ENCODE results near the gene RAPGEF1.

GRCh38 chr9:131552030-131552429 is 187.8 kb downstream of the RAPGEF1 start:
- TF ChIP-seq, protein P1, sequence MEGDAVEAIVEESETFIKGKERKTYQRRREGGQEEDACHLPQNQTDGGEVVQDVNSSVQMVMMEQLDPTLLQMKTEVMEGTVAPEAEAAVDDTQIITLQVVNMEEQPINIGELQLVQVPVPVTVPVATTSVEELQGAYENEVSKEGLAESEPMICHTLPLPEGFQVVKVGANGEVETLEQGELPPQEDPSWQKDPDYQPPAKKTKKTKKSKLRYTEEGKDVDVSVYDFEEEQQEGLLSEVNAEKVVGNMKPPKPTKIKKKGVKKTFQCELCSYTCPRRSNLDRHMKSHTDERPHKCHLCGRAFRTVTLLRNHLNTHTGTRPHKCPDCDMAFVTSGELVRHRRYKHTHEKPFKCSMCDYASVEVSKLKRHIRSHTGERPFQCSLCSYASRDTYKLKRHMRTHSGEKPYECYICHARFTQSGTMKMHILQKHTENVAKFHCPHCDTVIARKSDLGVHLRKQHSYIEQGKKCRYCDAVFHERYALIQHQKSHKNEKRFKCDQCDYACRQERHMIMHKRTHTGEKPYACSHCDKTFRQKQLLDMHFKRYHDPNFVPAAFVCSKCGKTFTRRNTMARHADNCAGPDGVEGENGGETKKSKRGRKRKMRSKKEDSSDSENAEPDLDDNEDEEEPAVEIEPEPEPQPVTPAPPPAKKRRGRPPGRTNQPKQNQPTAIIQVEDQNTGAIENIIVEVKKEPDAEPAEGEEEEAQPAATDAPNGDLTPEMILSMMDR (IDR thresholded peaks at IDR 0.05): no peak
- no peak for TF ChIP-seq POLR2A (IDR thresholded peaks at IDR 0.05)
